AG10803 (cell line): ENCODE results near the gene PLEKHO1.
"Not testable (repeated sequence)": the region's sequence is repeated elsewhere in the genome, so short reads cannot be mapped to it uniquely, and the experiment has no call there.

Experiments
- DNase-seq: peaks from one replicate; pipeline ENCODE4 v3.0.0; 2010; ENCODE audit warnings: low read depth
- H3K4me3 ChIP-seq: 2 replicates; pipeline ENCODE4 v1.5.1; 2011; ENCODE audit warnings: mild to moderate bottlenecking, low read length, control low read depth
- CTCF ChIP-seq: conservative IDR thresholded peaks from 2 replicates; pipeline ENCODE4 v1.5.1; 2011; ENCODE audit warnings: mild to moderate bottlenecking, low read length, control low read depth, inconsistent platforms

PLEKHO1 gene

GRCh38 chr1:150118716-150119115 is 31.0 kb upstream of the PLEKHO1 start:
- no peak for TF ChIP-seq CTCF
- DNase-seq: peak; percentile 7
- no peak overlapping the region for H3K4me3 ChIP-seq

- no peak for TF ChIP-seq CTCF
- no peak for DNase-seq
Observed at GRCh38 chr1:150121236-150121862, 28.4 kb upstream of the PLEKHO1 start.

GRCh38 chr1:150126811-150127210 is 22.9 kb upstream of the PLEKHO1 start:
- no peak overlapping the region for H3K4me3 ChIP-seq
- no peak for TF ChIP-seq CTCF
- DNase-seq: no peak

More at GRCh38 chr1:150121236-150121862, 28.4 kb upstream of the PLEKHO1 start:
- H3K4me3 ChIP-seq: no peak overlapping the region

- no peak overlapping the region for H3K4me3 ChIP-seq
- DNase-seq: no peak
- no peak for TF ChIP-seq CTCF
Observed at GRCh38 chr1:150127464-150127863, 22.3 kb upstream of the PLEKHO1 start.

- H3K4me3 ChIP-seq: no peak overlapping the region
- no peak for TF ChIP-seq CTCF
- no peak for DNase-seq
Observed at GRCh38 chr1:150127868-150128267, 21.8 kb upstream of the PLEKHO1 start.

GRCh38 chr1:150132372-150132771 is 17.3 kb upstream of the PLEKHO1 start:
- H3K4me3 ChIP-seq: no peak overlapping the region
- no peak for TF ChIP-seq CTCF
- no peak for DNase-seq

GRCh38 chr1:150134537-150134936 is 15.2 kb upstream of the PLEKHO1 start:
- TF ChIP-seq CTCF: no peak
- no peak overlapping the region for H3K4me3 ChIP-seq
- no peak for DNase-seq

- H3K4me3 ChIP-seq, DNase-seq: not testable (repeated sequence)
Observed at GRCh38 chr1:150135400-150135799, 14.3 kb upstream of the PLEKHO1 start.
